Inflammatory macrophage (primary cell): ENCODE measurements around the gene SLIT2.

Source experiments
- DNase-seq, 2 donors: peaks; one replicate each; pipeline ENCODE4 v3.0.0-alpha.2; 2020 to 2022
- total RNA-seq, 18 experiments: gene quantifications; one replicate each; lab custom pipeline; 2026; ENCODE audit warnings: mixed read lengths in 6 of 18, inconsistent platforms in 2 of 18; lab: John Stamatoyannopoulos, UW

The SLIT2 gene
- 0 to 0.37 (median 0.07) reads per million in 18 experiments for total RNA-seq

- peak in 1 of 2 donors; percentile 8 for DNase-seq
These were observed at the start of gene SLIT2 for GRCh38 chr4:20251796-20252655. TSS of gene SLIT2 (plus strand) at chr4:20251905. CDS start at chr4:20253816, 1,911 bp downstream.

GRCh38 chr4:20203508-20203907, 48.2 kb upstream of the SLIT2 start:
- no peak for DNase-seq

- no peak for DNase-seq
These were observed 34.2 kb upstream of the SLIT2 start for GRCh38 chr4:20217521-20217920.

- DNase-seq = no peak
These were observed 33.8 kb upstream of the SLIT2 start for GRCh38 chr4:20217951-20218350.

GRCh38 chr4:20219521-20219920, 32.2 kb upstream of the SLIT2 start:
- no peak for DNase-seq

GRCh38 chr4:20237894-20238537, 13.7 kb upstream of the SLIT2 start:
- no peak for DNase-seq

- DNase-seq = peak; percentile 18 to 34
These were observed 3.5 kb upstream of the SLIT2 start for GRCh38 chr4:20248155-20248558.

GRCh38 chr4:20249333-20249732, 2.4 kb upstream of the SLIT2 start:
- DNase-seq = no peak

GRCh38 chr4:20251031-20251795, 492 bp upstream of the SLIT2 start:
- no peak for DNase-seq

- DNase-seq = no peak
These were observed 1.1 kb downstream of the SLIT2 start for GRCh38 chr4:20252656-20253282.

- no peak for DNase-seq
These were observed 1.6 kb downstream of the SLIT2 start for GRCh38 chr4:20253283-20253734.

GRCh38 chr4:20253735-20254409, 2.2 kb downstream of the SLIT2 start:
- DNase-seq = no peak

- DNase-seq = no peak
These were observed 3.0 kb downstream of the SLIT2 start for GRCh38 chr4:20254511-20255250.

- no peak for DNase-seq
These were observed 3.5 kb downstream of the SLIT2 start for GRCh38 chr4:20255251-20255586.

- no peak for DNase-seq
These were observed 4.1 kb downstream of the SLIT2 start for GRCh38 chr4:20255823-20256222.

GRCh38 chr4:20256381-20256881, 4.7 kb downstream of the SLIT2 start:
- no peak for DNase-seq

GRCh38 chr4:20259707-20260106, 8.0 kb downstream of the SLIT2 start:
- no peak for DNase-seq

- no peak for DNase-seq
These were observed 9.1 kb downstream of the SLIT2 start for GRCh38 chr4:20260821-20261220.

- no peak for DNase-seq
These were observed 10.5 kb downstream of the SLIT2 start for GRCh38 chr4:20262221-20262620.

GRCh38 chr4:20264688-20265087, 13.0 kb downstream of the SLIT2 start:
- no peak for DNase-seq

GRCh38 chr4:20265726-20266125, 14.0 kb downstream of the SLIT2 start:
- DNase-seq = no peak
